Stimulated activated CD4-positive, alpha-beta T cell treated with anti-CD3 and anti-CD28 coated beads, Interleukin-12 subunit alpha, Interleukin-12 subunit beta, amount 100 ng/mL, for 4 hours (primary cell): Measurements from ENCODE around the gene DYSF.

Source experiments
- DNase-seq: peaks from one replicate; pipeline ENCODE4 v3.0.0-alpha.2; 2020

Gene DYSF

DNA sequence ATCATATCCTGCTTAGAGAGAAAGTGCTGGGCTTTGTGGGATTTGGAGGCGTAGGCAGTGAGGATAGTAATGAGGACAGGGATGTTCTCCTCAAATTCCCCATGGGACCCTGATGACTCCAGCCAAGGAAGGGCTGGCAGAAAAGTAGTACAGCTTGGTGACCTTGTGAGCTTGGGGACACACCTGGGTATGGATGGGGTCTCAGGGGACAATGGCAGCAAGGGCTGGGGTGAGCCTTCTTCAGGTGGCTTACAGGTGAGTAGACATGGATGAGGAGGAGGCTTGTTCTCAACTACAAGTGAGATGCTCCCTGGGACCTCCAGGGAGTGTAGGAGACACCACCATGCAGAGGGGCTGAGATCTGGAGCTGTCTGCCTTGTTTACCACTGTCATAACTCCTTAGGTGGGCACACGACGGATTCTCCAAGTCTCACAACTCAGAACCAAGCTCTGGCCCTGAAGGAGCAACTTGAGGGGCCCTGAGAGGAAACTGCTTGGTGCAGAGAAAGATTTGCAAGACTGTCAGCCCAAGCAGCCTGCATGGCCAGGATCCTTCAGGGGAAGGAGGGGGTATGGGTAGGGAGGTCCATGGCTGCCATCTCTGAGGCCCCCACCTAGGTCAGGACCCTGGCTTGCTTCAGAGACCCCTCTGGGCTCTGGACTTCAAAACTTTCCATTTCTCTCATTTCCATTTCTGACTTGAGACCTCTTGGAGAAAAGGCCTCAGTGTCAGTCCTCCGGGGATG is 262.8 kb downstream of the DYSF start:
- DNase-seq = no peak

DNA sequence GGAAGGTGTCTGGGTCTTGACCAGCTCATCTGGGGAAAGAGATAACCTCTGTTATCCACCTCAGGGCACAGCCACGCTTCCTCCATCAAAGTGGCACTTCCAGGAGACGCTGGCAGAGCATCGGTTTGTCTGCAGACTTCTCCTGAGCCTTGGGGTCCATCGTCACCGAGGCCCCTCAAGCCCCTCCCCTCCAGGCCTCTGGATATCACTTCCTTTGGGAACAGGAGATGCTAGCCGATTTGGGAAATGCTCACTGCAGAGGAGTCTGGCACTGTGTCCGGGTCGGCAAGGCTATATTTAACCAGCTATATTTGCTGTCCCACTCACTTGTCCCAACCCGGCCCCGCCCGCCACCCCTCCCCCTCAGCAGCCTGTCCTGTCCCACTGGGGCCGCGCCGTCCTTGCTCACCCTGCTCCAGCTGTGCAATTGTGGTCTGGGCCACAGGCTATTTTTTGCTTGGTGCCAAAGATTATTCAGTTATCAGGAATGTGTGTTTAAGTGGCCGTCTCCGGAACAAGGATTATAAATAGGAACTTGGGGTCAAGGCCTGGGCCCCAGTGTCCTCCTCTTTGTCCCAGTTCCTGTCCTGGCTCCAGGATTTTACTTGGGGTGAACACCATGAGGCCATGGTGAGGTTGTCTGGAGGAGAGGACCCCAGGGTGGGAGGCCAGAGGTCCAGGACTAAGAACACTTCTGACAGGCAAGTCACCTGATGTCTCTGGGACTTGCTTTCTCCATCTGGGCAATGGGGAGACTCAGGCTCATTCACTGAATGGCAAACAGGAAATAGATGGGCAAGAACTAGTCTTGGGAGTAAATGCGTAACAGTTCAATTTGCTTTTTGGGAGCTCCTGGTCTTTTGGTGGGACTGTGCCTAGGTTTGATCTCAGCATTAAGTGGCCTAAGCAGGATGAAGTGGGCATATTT is 263.6 kb downstream of the DYSF start:
- DNase-seq = no peak

DNA sequence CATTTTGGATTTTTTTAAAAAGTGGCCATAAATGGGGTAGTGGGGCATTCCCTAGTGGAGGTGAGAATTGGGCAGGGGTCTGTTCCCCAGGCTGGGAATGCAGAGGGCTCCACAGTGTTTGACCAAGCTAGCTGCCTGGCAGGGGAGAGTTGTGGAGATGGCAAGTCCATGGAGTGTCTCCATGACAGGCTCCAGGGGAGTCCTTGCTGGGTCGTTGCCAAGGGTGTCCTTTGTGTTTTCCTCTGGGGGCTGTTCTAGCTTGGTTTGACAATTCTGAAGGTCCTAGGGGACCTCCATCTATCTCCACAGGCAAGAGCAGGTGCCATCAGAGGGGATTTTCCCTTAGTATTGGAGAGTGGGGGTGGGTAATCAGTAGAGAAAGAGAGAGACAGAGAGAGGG is 265.3 kb downstream of the DYSF start:
- no peak for DNase-seq

DNA sequence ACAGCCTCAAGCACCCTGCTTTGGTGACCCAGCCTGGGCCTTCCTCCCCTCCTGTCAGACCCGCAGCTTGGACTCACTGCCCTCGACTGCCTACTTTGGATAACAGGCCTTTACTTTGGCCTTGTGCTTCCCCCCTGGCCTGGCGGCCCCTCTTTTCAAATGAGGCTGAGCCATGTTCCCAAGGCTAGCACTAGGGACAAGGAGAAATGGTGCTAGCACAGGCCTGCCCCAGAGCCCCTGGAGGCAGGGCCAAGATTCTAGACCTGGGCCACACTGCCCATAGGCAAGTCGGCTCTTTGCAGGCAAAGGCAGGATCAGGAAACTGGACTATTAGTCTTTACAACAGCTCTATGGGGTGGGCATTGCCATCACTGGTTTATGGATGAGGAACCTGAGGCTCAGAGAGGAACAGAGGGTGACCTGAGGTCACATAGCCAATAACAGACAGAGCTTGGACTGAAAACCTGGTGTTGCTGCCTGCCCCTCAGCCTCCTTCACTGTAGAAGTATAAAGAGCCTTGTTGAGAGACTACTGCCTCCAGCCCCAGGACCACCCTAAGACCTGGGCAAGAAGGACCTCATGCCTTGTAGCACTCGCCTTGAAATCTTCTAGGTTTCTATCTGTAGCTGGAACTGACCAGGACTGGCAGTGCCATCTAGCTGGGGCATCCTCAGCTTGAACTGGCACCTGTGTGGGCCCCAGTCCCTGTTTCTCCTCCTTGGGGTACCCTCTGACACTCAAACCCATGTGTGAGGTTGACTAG is 266.3 kb downstream of the DYSF start:
- no peak for DNase-seq

GRCh38 chr2:71720283-71720560 is 266.9 kb downstream of the DYSF start:
- no peak for DNase-seq

GRCh38 chr2:71720596-71721361 is 267.4 kb downstream of the DYSF start:
- DNase-seq = no peak

DNA sequence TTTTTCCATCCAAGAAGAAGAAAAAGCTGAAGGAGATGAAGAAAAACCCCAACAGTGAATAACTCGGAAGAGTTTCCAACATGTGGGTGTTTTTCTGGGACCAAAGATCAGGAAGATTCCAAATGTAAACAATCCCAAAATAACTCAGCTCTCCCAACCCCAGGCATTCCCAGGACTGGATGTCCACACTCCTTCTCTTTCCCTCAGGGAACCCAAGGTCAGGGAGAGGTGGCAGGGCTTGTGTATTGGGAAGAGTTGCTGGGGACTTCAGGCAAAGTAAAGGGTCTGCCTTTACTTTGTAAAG is 268.0 kb downstream of the DYSF start:
- no peak for DNase-seq

DNA sequence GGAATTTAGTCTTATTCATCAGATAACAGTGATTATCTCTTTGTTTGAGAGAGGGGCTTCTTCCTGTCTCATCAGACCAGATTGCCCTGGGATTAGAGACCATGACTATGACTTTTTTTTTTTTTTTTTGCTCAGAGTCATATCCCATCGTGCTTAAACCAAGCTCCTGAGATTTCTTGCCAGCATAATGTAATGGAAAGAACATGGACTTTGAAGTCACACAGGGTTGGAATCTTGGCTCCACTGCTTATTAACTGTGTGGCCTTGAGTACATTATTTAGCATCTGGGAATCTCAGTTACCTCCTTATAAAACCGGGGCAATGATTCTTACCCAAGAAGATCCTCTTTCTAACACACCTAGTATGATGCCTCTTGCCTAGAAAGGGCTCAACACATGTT is 268.3 kb downstream of the DYSF start:
- no peak for DNase-seq

DNA sequence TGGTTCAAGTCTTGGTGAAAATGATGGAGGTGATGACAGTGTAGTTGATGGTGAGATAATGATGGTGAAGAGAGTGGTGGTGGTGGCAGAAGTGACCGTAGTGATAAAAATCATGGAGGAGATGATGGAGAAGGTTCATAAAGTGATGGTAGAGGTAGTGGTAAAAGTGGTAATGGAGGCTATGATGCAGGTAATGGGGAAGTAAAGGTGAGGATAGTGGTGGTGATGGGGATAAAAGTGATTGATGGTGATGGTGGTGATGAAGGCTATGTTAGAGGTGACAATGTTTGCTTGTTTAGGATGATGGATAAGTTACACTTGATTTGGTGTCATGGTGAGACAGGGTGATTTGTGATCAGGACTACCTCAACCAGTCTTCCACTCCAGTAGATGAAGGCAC is 268.9 kb downstream of the DYSF start:
- DNase-seq = no peak

DNA sequence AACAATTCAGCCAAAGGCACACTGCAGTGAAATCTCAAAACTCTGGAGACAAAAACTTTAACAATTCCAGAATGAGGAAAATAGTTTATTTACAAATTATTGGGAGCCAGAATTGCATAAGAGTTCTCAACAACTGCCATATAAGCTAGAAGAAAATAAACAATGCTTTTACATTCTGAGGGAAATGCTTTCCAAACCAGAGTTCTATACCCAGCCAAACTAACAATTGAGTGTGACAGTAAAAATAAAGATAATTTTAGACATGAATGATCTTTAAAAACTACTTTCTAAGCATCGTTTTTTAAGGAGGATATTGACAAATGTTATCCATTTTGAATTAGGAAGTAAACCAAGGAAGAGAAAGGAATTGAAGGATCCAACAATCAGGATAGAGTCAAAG is 271.4 kb downstream of the DYSF start:
- no peak for DNase-seq

DNA sequence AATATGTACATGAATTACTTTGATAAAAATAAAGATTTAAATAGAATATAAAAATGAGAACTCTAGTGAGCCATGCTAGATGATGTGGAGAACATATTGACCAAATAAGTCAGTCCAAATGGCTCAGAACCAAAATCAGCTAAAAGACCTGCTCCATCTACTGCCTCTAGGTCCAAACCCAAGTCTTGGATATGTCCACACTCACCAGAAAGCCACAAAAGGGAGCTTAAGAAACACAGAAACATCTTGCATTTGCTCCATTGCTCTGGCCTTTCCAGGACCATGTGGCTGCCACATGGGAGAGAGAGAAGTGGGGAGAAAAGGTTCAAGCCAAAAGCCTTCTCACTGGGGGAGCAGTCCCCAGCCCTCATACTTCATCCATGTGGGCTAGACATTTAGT is 272.5 kb downstream of the DYSF start:
- DNase-seq = no peak

DNA sequence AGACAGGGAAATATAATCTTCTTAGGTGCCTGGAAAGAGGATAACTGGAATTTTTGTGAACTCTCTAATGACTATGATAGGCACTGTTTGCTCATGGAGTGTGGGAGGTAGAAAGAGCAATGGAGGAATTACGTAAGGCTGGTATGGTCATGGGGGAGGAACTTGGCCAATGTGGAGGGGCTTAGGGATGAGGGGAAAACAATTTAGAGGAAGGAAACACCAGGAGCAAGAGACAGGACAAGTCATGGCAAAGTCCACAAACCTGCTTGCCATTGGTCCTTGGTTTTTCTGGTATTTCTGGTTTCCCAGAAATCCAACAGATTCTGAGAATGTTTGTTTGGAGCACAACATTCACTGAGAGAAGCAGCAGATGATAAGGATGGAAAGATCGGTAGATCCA is 274.2 kb downstream of the DYSF start:
- DNase-seq = no peak

- DNase-seq = no peak
Observed at GRCh38 chr2:71728036-71728435, 274.7 kb downstream of the DYSF start.

- DNase-seq = no peak
Observed at GRCh38 chr2:71730785-71731383, 277.5 kb downstream of the DYSF start.

- no peak for DNase-seq
Observed at GRCh38 chr2:71734620-71735019, 281.3 kb downstream of the DYSF start.

DNA sequence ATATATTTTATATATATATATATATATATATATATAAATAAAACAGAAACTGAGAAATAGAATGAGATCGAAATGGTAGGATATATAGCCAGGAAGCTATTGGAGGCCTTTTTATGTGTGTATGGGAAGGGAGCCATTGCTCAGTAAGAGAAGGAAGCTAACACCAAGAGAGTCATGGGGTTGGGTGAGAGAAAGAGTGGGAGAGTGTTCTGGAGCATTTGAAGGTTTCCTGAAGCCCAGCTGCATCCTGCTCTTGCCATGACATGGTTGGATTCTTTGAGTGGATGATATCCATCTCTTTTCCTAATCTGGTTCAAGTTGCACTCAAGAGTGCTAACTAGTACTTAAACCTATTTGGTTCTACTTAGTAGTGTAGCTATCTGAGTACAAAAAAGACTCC is 282.3 kb downstream of the DYSF start:
- DNase-seq = no peak
